K562 (cell line): ENCODE results near the gene EYA2. TPM values are rescaled to one million over a fixed set of nuclear protein-coding genes. Genes with fewer than 3 reads are reported as not detected.

Source experiments
- ATAC-seq: fragments of 200-7000 bp; cut with Tn5 transposase; 3 replicates; pipeline ENCODE4 v1.9.1; 2020; ENCODE audit warnings: moderate library complexity
- BruUV-seq: library from RNA; stranded (reverse); fragments of 400-500 nt; replicated peaks from 2 replicates; lab custom pipeline; 2021; lab: Mats Ljungman, UMichigan
- CTCF ChIA-PET: fragments of 300-600 bp; formaldehyde crosslinking; extraction: SDS; loops from one replicate; lab custom pipeline; 2021; ENCODE audit warnings: low intra/inter-chr PET ratio; lab: Yijun Ruan, JAX
- POLR2A ChIA-PET: fragments of 300-600, 350-650 bp; sonication (Branson Sonifier 250); formaldehyde crosslinking; extraction: SDS; loops from one replicate; lab custom pipeline; 2021; ENCODE audit warnings: antibody characterized with exemption, inconsistent platforms; lab: Yijun Ruan, JAX
- DNase-seq, 4 experiments: peaks; one replicate each; pipeline versions ENCODE4 v3.0.0 to v3.0.0-alpha.2; 2011 to 2018; ENCODE audit warnings: low spot score in 3 of 4, mixed read lengths in 3 of 4; ENCODE audit errors: extremely low read depth in 1 of 4
- FAIRE-seq: peaks from 2 replicates; lab custom pipeline; 2011; peaks lifted over from hg19 to GRCh38; lab: Jason Lieb, UNC
- H2AFZ ChIP-seq: 2 replicates; pipeline ENCODE4 v1.6.0; 2011; ENCODE audit warnings: low read depth, low read length, control low read depth, inconsistent platforms
- H3K27ac ChIP-seq: fragments of 200-600 bp; 3 replicates; pipeline ENCODE4 v1.8.0; 2011; ENCODE audit warnings: low read depth, mild to moderate bottlenecking, control low read depth, inconsistent platforms, low read length, moderate library complexity, mixed read lengths; ENCODE audit errors: extremely low read depth
- H3K27me3 ChIP-seq, 2 experiments: fragments of 300-600 bp in 1 of 2; 2 replicates in 1 of 2; 3 replicates in 1 of 2; pipeline versions ENCODE4 v1.6.0 to v1.8.0; 2011; ENCODE audit warnings: inconsistent platforms in 2 of 2, low read length in 2 of 2, mild to moderate bottlenecking in 1 of 2, mixed read lengths in 1 of 2, moderate library complexity in 1 of 2; ENCODE audit not compliant: control insufficient read depth in 2 of 2, insufficient read depth in 2 of 2
- H3K36me3 ChIP-seq: fragments of 300-600 bp; 3 replicates; pipeline ENCODE4 v1.8.0; 2011; ENCODE audit warnings: mild to moderate bottlenecking, low read length, inconsistent platforms; ENCODE audit not compliant: control insufficient read depth, insufficient read depth
- H3K4me1 ChIP-seq, 2 experiments: fragments of 200-600 bp in 1 of 2; replicated peaks in 1 of 2; 2 replicates in 1 of 2; 3 replicates in 1 of 2; pipeline versions ENCODE4 v1.5.1 to v1.8.0; 2011; ENCODE audit warnings: inconsistent platforms in 2 of 2, low read length in 2 of 2, mild to moderate bottlenecking in 1 of 2, mixed read lengths in 1 of 2, moderate library complexity in 1 of 2; ENCODE audit not compliant: control insufficient read depth in 2 of 2, insufficient read depth in 2 of 2
- H3K4me2 ChIP-seq: 2 replicates; pipeline ENCODE4 v1.6.1; 2011; ENCODE audit warnings: low read length, control low read depth, inconsistent platforms, mixed read lengths; ENCODE audit not compliant: insufficient read depth
- H3K4me3 ChIP-seq: fragments of 200-600 bp; sonication (generic), shearing (Covaris generic); 2 replicates; pipeline ENCODE4 v1.5.1; 2016; ENCODE audit warnings: control low read depth, inconsistent platforms
- H3K79me2 ChIP-seq: fragments of 200-600 bp; 3 replicates; pipeline ENCODE4 v1.8.0; 2011; ENCODE audit warnings: low read length, inconsistent platforms; ENCODE audit not compliant: control insufficient read depth, insufficient read depth
- H3K9ac ChIP-seq, 2 experiments: 2 replicates each; pipeline versions ENCODE4 v1.6.0 to v1.6.1; 2011; ENCODE audit warnings: low read depth in 2 of 2, low read length in 2 of 2, control low read depth in 1 of 2, inconsistent platforms in 1 of 2, mild to moderate bottlenecking in 1 of 2, mixed read lengths in 1 of 2; ENCODE audit not compliant: insufficient read depth in 1 of 2
- H3K9me1 ChIP-seq: one replicate; pipeline ENCODE4 v1.6.0; 2011; ENCODE audit warnings: inconsistent platforms, mild to moderate bottlenecking, low read length, moderate library complexity; ENCODE audit not compliant: control insufficient read depth, insufficient read depth
- H3K9me3 ChIP-seq: replicated peaks from 2 replicates; pipeline ENCODE4 v1.5.1; 2011; ENCODE audit warnings: low read depth, low read length, inconsistent platforms; ENCODE audit not compliant: control insufficient read depth, insufficient read depth
- H4K20me1 ChIP-seq: replicated peaks from 2 replicates; pipeline ENCODE4 v1.6.1; 2011; ENCODE audit warnings: low read length, inconsistent platforms, mixed read lengths; ENCODE audit not compliant: control insufficient read depth, insufficient read depth
- ADNP ChIP-seq: fragments of 200-800 bp; sonication (Bioruptor generic); IDR thresholded peaks from 2 replicates; pipeline ENCODE4 v1.6.1; 2016; ENCODE audit warnings: missing genetic modification characterization, missing compliant biosample characterization
- CCNT2 ChIP-seq: IDR thresholded peaks from 2 replicates; pipeline ENCODE4 v1.6.1; 2011; ENCODE audit warnings: borderline replicate concordance, low read depth, mild to moderate bottlenecking, moderate library complexity, mixed read lengths, low read length; ENCODE audit not compliant: insufficient read length; ENCODE audit errors: extremely low read depth
- CREM ChIP-seq: IDR thresholded peaks from 2 replicates; pipeline ENCODE4 v1.6.1; 2014; ENCODE audit warnings: antibody characterized with exemption, low read depth
- MIER1 ChIP-seq: fragments of 450-650 bp; IDR thresholded peaks from 2 replicates; pipeline ENCODE4 v1.6.1; 2016; ENCODE audit warnings: antibody characterized with exemption, mild to moderate bottlenecking, low read depth
- PHB ChIP-seq: fragments of 250-450 bp; sonication (Bioruptor Pico); IDR thresholded peaks from 2 replicates; pipeline ENCODE4 v1.5.0; 2021
- RFX1 ChIP-seq: fragments of 450-650 bp; IDR thresholded peaks from 2 replicates; pipeline ENCODE4 v1.6.1; 2016; ENCODE audit warnings: mild to moderate bottlenecking, moderate library complexity
- TCF3 ChIP-seq: sonication (generic); formaldehyde crosslinking; IDR thresholded peaks from 2 replicates; pipeline ENCODE4 v1.4.0; 2020; ENCODE audit warnings: mild to moderate bottlenecking, missing genetic modification reagents
- ZEB2 ChIP-seq: fragments of 450-650 bp; IDR thresholded peaks from 2 replicates; pipeline ENCODE4 v1.6.1; 2016
- WGBS: fragments of 100-300 bp; shearing (Covaris generic); methylation state at CpG from one replicate; pipeline ENCODE4 v1.1.6; 2016; ENCODE audit warnings: low coverage, mixed read lengths; ENCODE audit not compliant: insufficient coverage; ENCODE audit errors: missing lambda C conversion rate; 5-methylcytosine and 5-hydroxymethylcytosine counted together
- in situ Hi-C: fragments of 300-500 bp; cut with MboI; formaldehyde crosslinking; loops from 4 replicates; pipeline ENCODE4 v1.15.0; 2018; ENCODE audit warnings: inconsistent platforms, mixed read lengths
- intact Hi-C: fragments of 100-400 bp; cut with micrococcal nuclease; formaldehyde crosslinking; loops from 2 replicates; pipeline ENCODE4 v1.14.2; 2022
- polyA plus RNA-seq, 8 experiments: library from polyadenylated mRNA; depleted of rRNA in 4 of 8; stranded (reverse) in 5 of 8; unstranded in 3 of 8; fragments of >200 nt; fragmentation: Nextera tagmentation in 2 of 8; fragmentation: Illumina TruSeq in 1 of 8; extraction: Ambion mirVana in 2 of 8; extraction: Trizol in 1 of 8; gene quantifications; 2 replicates each; pipeline versions ENCODE4 v1.2.1 to v1.2.3, GENCODE V29; 2011 to 2014; ENCODE audit warnings: inconsistent platforms in 1 of 8, missing spikeins in 1 of 8
- total RNA-seq, 7 experiments: library from RNA; depleted of rRNA in 6 of 7; stranded (reverse); fragments of >200 nt in 6 of 7; fragmentation: Illumina TruSeq in 2 of 7; extraction: Trizol in 2 of 7; gene quantifications; 2 replicates each; pipeline versions ENCODE4 v1.2.1 to v1.2.3, GENCODE V29; 2011 to 2021; ENCODE audit warnings: low replicate concordance in 1 of 7
- TF ChIP-seq, protein P1 (sequence below): sonication (generic); formaldehyde crosslinking; IDR thresholded peaks from 2 replicates; pipeline ENCODE4 v1.8.1; 2023; ENCODE audit warnings: mild to moderate bottlenecking, missing genetic modification reagents

EYA2 gene
- total and polyA plus RNA-seq, 9 of the 15 experiments (the other 6 are each of a cell fraction or from before 2014, with no cell fraction given) = 0.03 TPM; not detected in 8

DNA sequence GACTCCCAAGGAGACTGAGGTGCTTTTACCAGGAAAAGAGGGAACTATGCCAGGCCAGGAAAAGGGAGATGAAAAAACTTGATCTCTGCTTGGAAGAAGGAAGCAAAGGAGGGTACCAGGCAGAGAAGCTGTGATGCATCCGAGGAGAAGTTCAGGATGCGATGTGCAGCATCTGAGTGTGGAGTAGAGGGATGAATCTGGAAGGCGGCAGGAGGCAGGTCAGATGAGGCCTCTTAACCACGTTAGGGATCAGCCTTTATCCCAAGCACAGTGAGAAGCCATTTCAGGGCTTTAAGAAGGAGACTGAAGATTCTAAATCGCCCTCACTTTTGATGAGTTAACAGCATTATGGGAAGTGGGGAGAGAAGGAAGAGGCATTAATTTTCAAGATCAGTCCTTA lies 44.9 kb upstream of the EYA2 start:
- FAIRE-seq = no peak
- 0% methylated on average over 5 of the region's 5 CpGs for WGBS
- in situ Hi-C loops = no loop called here
- no TSS peak for BruUV-seq
- H3K79me2 ChIP-seq = no peaks in the 10 kb centered on the region
- TF ChIP-seq PHB (CRISPR knock-in tag) (no peak), ADNP (tag) (no peak), CREM (no peak), MIER1 (no peak), RFX1 (no peak), TCF3 (CRISPR knock-in tag) (no peak), ZEB2 (no peak), CCNT2 (no peak)
- TF ChIP-seq, protein P1, sequence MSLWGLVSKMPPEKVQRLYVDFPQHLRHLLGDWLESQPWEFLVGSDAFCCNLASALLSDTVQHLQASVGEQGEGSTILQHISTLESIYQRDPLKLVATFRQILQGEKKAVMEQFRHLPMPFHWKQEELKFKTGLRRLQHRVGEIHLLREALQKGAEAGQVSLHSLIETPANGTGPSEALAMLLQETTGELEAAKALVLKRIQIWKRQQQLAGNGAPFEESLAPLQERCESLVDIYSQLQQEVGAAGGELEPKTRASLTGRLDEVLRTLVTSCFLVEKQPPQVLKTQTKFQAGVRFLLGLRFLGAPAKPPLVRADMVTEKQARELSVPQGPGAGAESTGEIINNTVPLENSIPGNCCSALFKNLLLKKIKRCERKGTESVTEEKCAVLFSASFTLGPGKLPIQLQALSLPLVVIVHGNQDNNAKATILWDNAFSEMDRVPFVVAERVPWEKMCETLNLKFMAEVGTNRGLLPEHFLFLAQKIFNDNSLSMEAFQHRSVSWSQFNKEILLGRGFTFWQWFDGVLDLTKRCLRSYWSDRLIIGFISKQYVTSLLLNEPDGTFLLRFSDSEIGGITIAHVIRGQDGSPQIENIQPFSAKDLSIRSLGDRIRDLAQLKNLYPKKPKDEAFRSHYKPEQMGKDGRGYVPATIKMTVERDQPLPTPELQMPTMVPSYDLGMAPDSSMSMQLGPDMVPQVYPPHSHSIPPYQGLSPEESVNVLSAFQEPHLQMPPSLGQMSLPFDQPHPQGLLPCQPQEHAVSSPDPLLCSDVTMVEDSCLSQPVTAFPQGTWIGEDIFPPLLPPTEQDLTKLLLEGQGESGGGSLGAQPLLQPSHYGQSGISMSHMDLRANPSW = no peak
- TF ChIP-seq, all 486 proteins: peak for 0
- ATAC-seq (no peak), DNase-seq (no peak)
- Histone ChIP-seq H3K27ac (no peak overlapping the region), H3K4me1 (no peaks in the 10 kb centered on the region; a peak in 1 of 5 replicates), H4K20me1 (no peaks in the 10 kb centered on the region), H3K4me3 (no peak overlapping the region), H3K9me1 (no peaks in the 10 kb centered on the region), H3K4me2 (no peak overlapping the region), H2AFZ (no peak overlapping the region), H3K27me3 (peaks cover 6 to 26% of the 10 kb centered on the region in 2 experiments; a peak in 4 of 5 replicates), H3K36me3 (no peaks in the 10 kb centered on the region), H3K9ac (no peak overlapping the region), H3K9me3 (no peaks in the 10 kb centered on the region)
- intact Hi-C loops = no loop called here
- ChIA-PET CTCF (no interaction called here), POLR2A (no interaction called here)
